ENCODE measurements around the gene NDUFS7.
A peak's percentile ranks its signal among the peaks of the same experiment; 100 is the strongest.

NDUFS7 gene

GRCh38 chr19:1363599-1363998 is 20.1 kb upstream of the NDUFS7 start:
- DNase-seq (ENCODE audit: low read depth) = peak; percentile 21
- no peak overlapping the region for H3K4me3 ChIP-seq (ENCODE audit: low read depth, low read length)
- TF ChIP-seq, protein P1, sequence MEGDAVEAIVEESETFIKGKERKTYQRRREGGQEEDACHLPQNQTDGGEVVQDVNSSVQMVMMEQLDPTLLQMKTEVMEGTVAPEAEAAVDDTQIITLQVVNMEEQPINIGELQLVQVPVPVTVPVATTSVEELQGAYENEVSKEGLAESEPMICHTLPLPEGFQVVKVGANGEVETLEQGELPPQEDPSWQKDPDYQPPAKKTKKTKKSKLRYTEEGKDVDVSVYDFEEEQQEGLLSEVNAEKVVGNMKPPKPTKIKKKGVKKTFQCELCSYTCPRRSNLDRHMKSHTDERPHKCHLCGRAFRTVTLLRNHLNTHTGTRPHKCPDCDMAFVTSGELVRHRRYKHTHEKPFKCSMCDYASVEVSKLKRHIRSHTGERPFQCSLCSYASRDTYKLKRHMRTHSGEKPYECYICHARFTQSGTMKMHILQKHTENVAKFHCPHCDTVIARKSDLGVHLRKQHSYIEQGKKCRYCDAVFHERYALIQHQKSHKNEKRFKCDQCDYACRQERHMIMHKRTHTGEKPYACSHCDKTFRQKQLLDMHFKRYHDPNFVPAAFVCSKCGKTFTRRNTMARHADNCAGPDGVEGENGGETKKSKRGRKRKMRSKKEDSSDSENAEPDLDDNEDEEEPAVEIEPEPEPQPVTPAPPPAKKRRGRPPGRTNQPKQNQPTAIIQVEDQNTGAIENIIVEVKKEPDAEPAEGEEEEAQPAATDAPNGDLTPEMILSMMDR (IDR thresholded peaks at IDR 0.05; ENCODE audit: low read depth, low read length) = no peak

- TF ChIP-seq MYC (IDR thresholded peaks at IDR 0.05; ENCODE audit: low read depth, low read length) (no peak), POLR2A (IDR thresholded peaks at IDR 0.05; ENCODE audit: extremely low read depth, insufficient read length) (no peak)
- TF ChIP-seq, protein P2, sequence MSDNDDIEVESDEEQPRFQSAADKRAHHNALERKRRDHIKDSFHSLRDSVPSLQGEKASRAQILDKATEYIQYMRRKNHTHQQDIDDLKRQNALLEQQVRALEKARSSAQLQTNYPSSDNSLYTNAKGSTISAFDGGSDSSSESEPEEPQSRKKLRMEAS (IDR thresholded peaks at IDR 0.05; ENCODE audit: low read depth, low read length) = no peak
- TF ChIP-seq, protein P1 (IDR thresholded peaks at IDR 0.05; ENCODE audit: low read depth, low read length) = no peak
- H3K4me3 ChIP-seq (ENCODE audit: low read depth, low read length) = no peak overlapping the region
- no peak for DNase-seq (ENCODE audit: low read depth)
These were observed 19.5 kb upstream of the NDUFS7 start for GRCh38 chr19:1364070-1364704.

DNA sequence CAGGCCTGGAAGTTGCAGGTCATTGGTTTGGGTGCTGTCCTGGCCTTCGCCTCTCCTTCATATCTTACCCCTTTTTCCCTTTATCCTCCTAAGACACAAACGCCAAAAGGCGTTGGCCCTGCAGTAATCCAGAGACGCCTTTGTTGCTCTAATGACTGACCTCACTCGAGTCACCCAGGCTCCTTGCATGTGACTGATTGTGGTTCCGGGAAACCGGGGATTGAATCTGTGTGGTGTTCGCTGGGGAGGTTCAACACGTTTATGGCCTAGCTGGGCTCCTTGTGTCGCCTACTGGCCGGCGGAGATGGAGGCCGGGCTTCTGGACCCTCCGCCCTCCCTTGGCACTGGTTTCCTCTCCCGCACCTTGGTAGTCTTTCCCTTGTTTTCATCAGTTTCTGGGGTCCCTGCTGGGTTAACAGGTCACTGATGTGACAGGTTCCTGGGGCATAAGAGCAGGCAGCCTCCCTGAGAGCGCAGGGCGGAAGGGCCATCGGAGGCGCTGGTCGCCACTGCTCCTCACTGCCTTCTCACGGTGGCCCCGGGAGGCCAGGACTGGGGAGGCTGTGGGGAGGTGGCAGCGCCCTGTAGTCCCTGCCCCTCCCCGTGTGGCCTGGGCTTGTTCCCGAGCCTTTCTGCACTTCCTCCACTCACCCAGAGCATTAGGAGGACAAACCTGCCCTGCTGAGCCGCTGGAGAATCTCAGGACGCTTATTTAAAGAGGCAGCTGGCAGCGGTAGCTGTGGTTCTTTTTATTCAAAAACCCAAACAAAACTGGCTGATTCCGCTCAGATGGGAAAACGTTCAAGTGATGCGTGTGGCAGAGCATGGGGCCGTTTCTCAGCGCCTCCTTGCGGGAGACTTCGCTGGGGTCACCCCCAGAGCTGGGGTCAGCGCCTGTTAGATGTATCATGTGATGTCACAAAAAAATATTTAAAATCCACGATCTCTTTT is 18.1 kb upstream of the NDUFS7 start:
- DNase-seq (ENCODE audit: low read depth) = no peak
- TF ChIP-seq POLR2A (IDR thresholded peaks at IDR 0.05; ENCODE audit: extremely low read depth, insufficient read length) (no peak), MYC (IDR thresholded peaks at IDR 0.05; ENCODE audit: low read depth, low read length) (no peak)
- TF ChIP-seq, protein P2 (IDR thresholded peaks at IDR 0.05; ENCODE audit: low read depth, low read length) = no peak
- TF ChIP-seq, protein P1 (IDR thresholded peaks at IDR 0.05; ENCODE audit: low read depth, low read length) = no peak
- no peak overlapping the region for H3K4me3 ChIP-seq (ENCODE audit: low read depth, low read length)

- DNase-seq (ENCODE audit: low read depth) = no peak
- no peak overlapping the region for H3K4me3 ChIP-seq (ENCODE audit: low read depth, low read length)
- TF ChIP-seq, protein P1 (IDR thresholded peaks at IDR 0.05; ENCODE audit: low read depth, low read length) = no peak
- no peak for TF ChIP-seq POLR2A (IDR thresholded peaks at IDR 0.05; ENCODE audit: extremely low read depth, insufficient read length)
- TF ChIP-seq MYC (IDR thresholded peaks at IDR 0.05; ENCODE audit: low read depth, low read length) = no peak
- TF ChIP-seq, protein P2 (IDR thresholded peaks at IDR 0.05; ENCODE audit: low read depth, low read length) = no peak
These were observed 17.4 kb upstream of the NDUFS7 start for GRCh38 chr19:1366296-1366695.

DNA sequence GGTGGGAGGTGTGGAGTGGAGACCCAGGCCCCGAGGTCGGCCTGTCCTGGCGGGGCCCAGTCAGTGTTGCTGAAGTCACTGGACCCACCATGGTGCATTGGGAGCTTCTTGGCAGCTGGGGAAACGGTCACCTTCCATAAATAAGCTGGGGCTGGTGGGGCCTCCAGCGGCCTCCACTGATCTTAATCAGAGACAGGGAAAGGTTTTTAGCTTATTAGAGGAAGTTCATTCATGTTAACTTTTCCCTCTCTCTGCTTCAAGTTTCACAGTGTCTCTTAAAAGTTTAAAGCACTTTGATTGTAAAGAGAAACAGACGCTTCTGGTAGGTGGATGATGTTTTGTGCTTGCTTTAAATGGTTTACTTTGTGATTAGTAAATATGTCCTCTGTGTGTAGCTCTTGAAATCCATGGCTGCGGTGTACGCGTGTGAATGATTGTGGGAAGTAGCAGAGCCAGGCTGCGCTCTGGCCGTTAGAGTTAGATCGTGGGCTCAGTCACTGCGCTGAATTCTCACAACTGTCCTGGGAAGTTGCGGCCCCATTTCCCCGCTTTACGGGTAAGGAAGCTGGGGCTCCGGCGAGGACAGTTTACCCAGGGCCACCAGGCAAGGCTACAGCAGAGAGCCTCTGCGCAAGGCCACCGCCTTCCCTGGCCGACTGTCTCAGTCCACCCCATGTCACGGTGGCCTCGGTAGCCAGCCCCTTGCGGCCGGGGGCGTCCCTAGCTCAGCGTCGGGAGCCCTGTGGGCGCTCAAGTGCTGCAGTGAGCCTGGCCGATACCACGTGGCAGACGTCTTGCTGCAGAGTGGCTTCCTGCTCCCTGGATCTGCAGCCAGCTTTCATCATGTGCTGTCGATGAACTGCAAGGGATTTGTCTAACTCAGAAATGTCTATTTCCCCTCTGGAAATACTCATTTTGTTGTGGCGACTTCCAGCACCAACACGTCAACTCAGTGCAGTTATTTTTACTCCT is 16.5 kb upstream of the NDUFS7 start:
- H3K4me3 ChIP-seq (ENCODE audit: low read depth, low read length) = no peak overlapping the region
- TF ChIP-seq, protein P2 (IDR thresholded peaks at IDR 0.05; ENCODE audit: low read depth, low read length) = no peak
- TF ChIP-seq, protein P1 (IDR thresholded peaks at IDR 0.05; ENCODE audit: low read depth, low read length) = no peak
- TF ChIP-seq MYC (IDR thresholded peaks at IDR 0.05; ENCODE audit: low read depth, low read length) (no peak), POLR2A (IDR thresholded peaks at IDR 0.05; ENCODE audit: extremely low read depth, insufficient read length) (no peak)
- no peak for DNase-seq (ENCODE audit: low read depth)

Measured in NB4 (cell line).